PC-9 (cell line): ENCODE data around the gene SRGAP1. TPM values are rescaled to one million over a fixed set of nuclear protein-coding genes. Genes with fewer than 3 reads are reported as not detected.

Experiments used
- BruUV-seq: library from RNA; stranded (reverse); fragments of 400-500 nt; replicated peaks from 2 replicates; lab custom pipeline; 2021; lab: Mats Ljungman, UMichigan
- CTCF ChIA-PET: fragments of 300-600 bp; sonication (Branson Sonifier 250); formaldehyde crosslinking; loops from one replicate; lab custom pipeline; 2022; ENCODE audit warnings: antibody characterized with exemption; lab: Charles Lee
- POLR2A ChIA-PET: fragments of 300-600 bp; sonication (Branson Sonifier 250); formaldehyde crosslinking; loops from one replicate; lab custom pipeline; 2022; ENCODE audit warnings: antibody characterized with exemption; ENCODE audit not compliant: unreplicated experiment; lab: Charles Lee
- DNase-seq, 2 experiments: peaks; one replicate each; pipeline versions ENCODE4 v3.0.0 to v3.0.0-alpha.2; 2015 to 2022; ENCODE audit warnings: mixed read lengths in 1 of 2
- H2AFZ ChIP-seq: fragments of 200-600 bp; sonication (generic); 2 replicates; pipeline ENCODE4 v1.8.1; 2017; ENCODE audit warnings: antibody characterized with exemption
- H3F3A ChIP-seq: fragments of 200-600 bp; sonication (generic); 2 replicates; pipeline ENCODE4 v1.8.1; 2017; ENCODE audit warnings: antibody characterized with exemption, mild to moderate bottlenecking, low read depth; ENCODE audit not compliant: insufficient read depth
- H3K27ac ChIP-seq: fragments of 200-600 bp; sonication (generic); 2 replicates; pipeline ENCODE4 v1.6.1; 2016; ENCODE audit warnings: mixed run types
- H3K27me3 ChIP-seq: fragments of 200-600 bp; sonication (generic); 2 replicates; pipeline ENCODE4 v1.6.1; 2016; ENCODE audit warnings: low read depth, mixed run types; ENCODE audit not compliant: insufficient read depth
- H3K36me3 ChIP-seq: fragments of 200-600 bp; sonication (generic); 2 replicates; pipeline ENCODE4 v1.6.1; 2016; ENCODE audit warnings: low read depth, mixed run types
- H3K4me1 ChIP-seq: fragments of 200-600 bp; sonication (generic); replicated peaks from 2 replicates; pipeline ENCODE4 v1.6.1; 2016; ENCODE audit warnings: mixed run types; ENCODE audit not compliant: insufficient read depth
- H3K4me2 ChIP-seq: fragments of 200-600 bp; sonication (generic); 2 replicates; pipeline ENCODE4 v1.6.1; 2017; ENCODE audit warnings: mixed run types
- H3K4me3 ChIP-seq: fragments of 200-600 bp; sonication (generic); 2 replicates; pipeline ENCODE4 v1.6.1; 2016; ENCODE audit warnings: mixed run types
- H3K79me2 ChIP-seq: fragments of 200-600 bp; sonication (generic); 2 replicates; pipeline ENCODE4 v1.6.1; 2017; ENCODE audit warnings: low read depth, mixed run types
- H3K9me2 ChIP-seq: fragments of 200-600 bp; sonication (generic); 2 replicates; pipeline ENCODE4 v1.8.1; 2017; ENCODE audit warnings: mild to moderate bottlenecking; ENCODE audit not compliant: insufficient read depth
- H3K9me3 ChIP-seq: fragments of 200-600 bp; sonication (generic); 2 replicates; pipeline ENCODE4 v1.8.1; 2016; ENCODE audit warnings: low read depth; ENCODE audit not compliant: insufficient read depth
- H4K20me1 ChIP-seq: fragments of 200-600 bp; sonication (generic); 2 replicates; pipeline ENCODE4 v1.8.1; 2017; ENCODE audit not compliant: insufficient read depth
- EZH2 ChIP-seq: fragments of 200-600 bp; sonication (generic); IDR thresholded peaks from 2 replicates; pipeline ENCODE4 v1.8.0; 2017; ENCODE audit warnings: antibody characterized with exemption, low read depth
- intact Hi-C: fragments of 100-400 bp; cut with micrococcal nuclease; formaldehyde crosslinking; loops from one replicate; pipeline ENCODE4 v1.10.0; 2022; ENCODE audit not compliant: unreplicated experiment
- total RNA-seq: library from RNA; stranded (reverse); gene quantifications from 2 replicates; pipeline ENCODE4 v1.2.3, GENCODE V29; 2021
- TF ChIP-seq, protein P1 (sequence below): fragments of 200-600 bp; sonication (generic); conservative IDR thresholded peaks from 2 replicates; pipeline ENCODE4 v1.6.1; 2017; ENCODE audit warnings: mixed run types, antibody characterized with exemption, mild to moderate bottlenecking, moderate library complexity

Gene SRGAP1
- total RNA-seq, 1 experiment from 2014 or later, result 24.5 TPM

DNA sequence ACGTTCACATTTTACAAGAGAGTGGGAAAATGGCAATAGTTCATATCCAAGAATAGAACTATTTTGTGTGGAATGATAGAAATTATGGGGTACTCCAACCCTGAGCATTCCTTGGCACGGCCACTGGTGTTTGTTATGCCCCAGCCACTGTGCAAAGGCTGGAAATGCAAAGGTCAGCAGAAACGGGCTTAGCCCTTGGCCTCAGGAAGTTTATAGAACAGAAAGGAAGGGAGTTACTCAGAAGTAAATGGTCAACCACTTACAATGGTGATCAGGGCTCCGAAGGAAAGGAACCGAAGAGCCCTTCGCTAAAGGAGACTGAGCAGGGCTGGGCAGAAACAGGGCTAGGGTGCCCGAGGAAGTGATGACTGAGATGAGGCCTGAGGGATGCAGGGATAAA, 332.5 kb downstream of the SRGAP1 start:
- Histone ChIP-seq H3K27ac (no peak overlapping the region), H3K79me2 (no peaks in the 10 kb centered on the region), H3K27me3 (no peaks in the 10 kb centered on the region), H4K20me1 (no peaks in the 10 kb centered on the region), H2AFZ (no peak overlapping the region), H3K36me3 (no peaks in the 10 kb centered on the region), H3K4me3 (no peak overlapping the region), H3K9me2 (no peaks in the 10 kb centered on the region), H3K4me2 (no peak overlapping the region), H3K4me1 (peaks cover 48% of the 10 kb centered on the region), H3F3A (peaks cover 22% of the 10 kb centered on the region), H3K9me3 (no peaks in the 10 kb centered on the region)
- TF ChIP-seq, protein P1, sequence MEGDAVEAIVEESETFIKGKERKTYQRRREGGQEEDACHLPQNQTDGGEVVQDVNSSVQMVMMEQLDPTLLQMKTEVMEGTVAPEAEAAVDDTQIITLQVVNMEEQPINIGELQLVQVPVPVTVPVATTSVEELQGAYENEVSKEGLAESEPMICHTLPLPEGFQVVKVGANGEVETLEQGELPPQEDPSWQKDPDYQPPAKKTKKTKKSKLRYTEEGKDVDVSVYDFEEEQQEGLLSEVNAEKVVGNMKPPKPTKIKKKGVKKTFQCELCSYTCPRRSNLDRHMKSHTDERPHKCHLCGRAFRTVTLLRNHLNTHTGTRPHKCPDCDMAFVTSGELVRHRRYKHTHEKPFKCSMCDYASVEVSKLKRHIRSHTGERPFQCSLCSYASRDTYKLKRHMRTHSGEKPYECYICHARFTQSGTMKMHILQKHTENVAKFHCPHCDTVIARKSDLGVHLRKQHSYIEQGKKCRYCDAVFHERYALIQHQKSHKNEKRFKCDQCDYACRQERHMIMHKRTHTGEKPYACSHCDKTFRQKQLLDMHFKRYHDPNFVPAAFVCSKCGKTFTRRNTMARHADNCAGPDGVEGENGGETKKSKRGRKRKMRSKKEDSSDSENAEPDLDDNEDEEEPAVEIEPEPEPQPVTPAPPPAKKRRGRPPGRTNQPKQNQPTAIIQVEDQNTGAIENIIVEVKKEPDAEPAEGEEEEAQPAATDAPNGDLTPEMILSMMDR, result no peak
- TF ChIP-seq EZH2, result no peak
- ChIA-PET CTCF (no interaction called here), POLR2A (no interaction called here)
- DNase-seq, result no peak
- intact Hi-C loops, result no loop called here
- no TSS peak for BruUV-seq

GRCh38 chr12:64178122-64178521, 333.6 kb downstream of the SRGAP1 start:
- no peaks in the 10 kb centered on the region for H4K20me1 ChIP-seq
- peaks cover 50% of the 10 kb centered on the region for H3K4me1 ChIP-seq
- no peaks in the 10 kb centered on the region for H3K36me3 ChIP-seq
- TF ChIP-seq EZH2, result no peak
- TF ChIP-seq, protein P1, result no peak
- ChIA-PET CTCF (no interaction called here), POLR2A (interaction anchor here (0.7 kb wide), 1 partner anchor 261 kb away, joined by 3 read pairs; no protein-coding TSS in a partner anchor)
- no peak for DNase-seq
- no peak overlapping the region for H2AFZ ChIP-seq
- H3K9me3 ChIP-seq, result no peaks in the 10 kb centered on the region
- peaks cover 33% of the 10 kb centered on the region for H3F3A ChIP-seq
- H3K4me2 ChIP-seq, result no peak overlapping the region
- H3K79me2 ChIP-seq, result no peaks in the 10 kb centered on the region
- intact Hi-C loops, result no loop called here
- no TSS peak for BruUV-seq
- no peaks in the 10 kb centered on the region for H3K27me3 ChIP-seq
- no peaks in the 10 kb centered on the region for H3K9me2 ChIP-seq
- H3K4me3 ChIP-seq, result no peak overlapping the region
- no peak overlapping the region for H3K27ac ChIP-seq

- H3K79me2 ChIP-seq, result no peaks in the 10 kb centered on the region
- peaks cover 38% of the 10 kb centered on the region for H3F3A ChIP-seq
- H3K4me1 ChIP-seq, result peaks cover 43% of the 10 kb centered on the region
- intact Hi-C loops, result loop anchor here (1.0 to 10.0 kb wide), 4 partner anchors 40 to 337 kb away; partner anchors contain the start of gene SRGAP1
- H3K4me2 ChIP-seq, result peak overlapping the region; percentile 57
- H3K27me3 ChIP-seq, result no peaks in the 10 kb centered on the region
- H4K20me1 ChIP-seq, result no peaks in the 10 kb centered on the region
- peak overlapping the region; percentile 79 for H3K27ac ChIP-seq
- POLR2A ChIA-PET, result no interaction called here
- H3K9me2 ChIP-seq, result no peaks in the 10 kb centered on the region
- peaks cover 9% of the 10 kb centered on the region; the same call in 1 of the 2 replicates for H3K9me3 ChIP-seq
- CTCF ChIA-PET, result interaction anchor here (0.7 to 1.4 kb wide), 3 partner anchors 11 to 340 kb away, joined by 3 to 8 read pairs (median 3); partner anchors contain the start of gene SRGAP1
- no peaks in the 10 kb centered on the region for H3K36me3 ChIP-seq
- no peak for TF ChIP-seq EZH2
- TF ChIP-seq, protein P1, result no peak
- peak overlapping the region; percentile 3; the same call in 1 of the 2 replicates for H3K4me3 ChIP-seq
- TSS peak; percentile 88 for BruUV-seq
- peak; percentile 17 to 46 for DNase-seq
- H2AFZ ChIP-seq, result no peak overlapping the region
Observed at GRCh38 chr12:64180951-64181350, 336.5 kb downstream of the SRGAP1 start.
